Neural cell (in vitro differentiated cells): ENCODE data around the gene TRAM2. TPM values are rescaled to one million over a fixed set of nuclear protein-coding genes. Genes with fewer than 3 reads are reported as not detected.

ENCODE experiments used
- H2AFZ ChIP-seq: fragments of 200-600, 300-800 bp; sonication (generic), shearing (Covaris generic); 2 replicates; pipeline ENCODE4 v1.6.0; 2014; ENCODE audit warnings: low read depth, mild to moderate bottlenecking, antibody characterized with exemption, low read length, moderate library complexity
- H3F3A ChIP-seq: fragments of 200-600 bp; shearing (Covaris generic); 2 replicates; pipeline ENCODE4 v1.6.1; 2016; ENCODE audit warnings: mild to moderate bottlenecking, moderate library complexity, mixed read lengths, antibody characterized with exemption, low read length; ENCODE audit not compliant: insufficient read depth, poor library complexity, severe bottlenecking
- H3K27ac ChIP-seq: fragments of 200-600, 300-800 bp; sonication (generic), shearing (Covaris generic); 2 replicates; pipeline ENCODE4 v1.5.1; 2014; ENCODE audit warnings: mild to moderate bottlenecking, low read length, moderate library complexity
- H3K27me3 ChIP-seq: fragments of 300-800, 200-600 bp; sonication (generic), shearing (Covaris generic); 2 replicates; pipeline ENCODE4 v1.6.0; 2014; ENCODE audit warnings: mild to moderate bottlenecking, low read depth, low read length, moderate library complexity; ENCODE audit not compliant: insufficient read depth
- H3K36me3 ChIP-seq: fragments of 300-800, 200-600 bp; sonication (generic), shearing (Covaris generic); 2 replicates; pipeline ENCODE4 v1.5.1; 2014; ENCODE audit warnings: mild to moderate bottlenecking, antibody characterized with exemption, low read length, moderate library complexity; ENCODE audit not compliant: insufficient read depth
- H3K4me2 ChIP-seq: fragments of 300-800, 200-600 bp; sonication (generic), shearing (Covaris generic); 2 replicates; pipeline ENCODE4 v1.6.0; 2014; ENCODE audit warnings: mild to moderate bottlenecking, low read length
- H3K4me3 ChIP-seq: fragments of 300-800, 200-600 bp; sonication (generic), shearing (Covaris generic); 2 replicates; pipeline ENCODE4 v1.5.1; 2014; ENCODE audit warnings: mild to moderate bottlenecking, low read length, moderate library complexity
- H3K79me2 ChIP-seq: fragments of 200-600 bp; shearing (Covaris generic); replicated peaks from 2 replicates; pipeline ENCODE4 v1.6.0; 2014; ENCODE audit warnings: mild to moderate bottlenecking, low read length, moderate library complexity; ENCODE audit not compliant: insufficient read depth
- H3K9ac ChIP-seq: fragments of 300-800, 200-600 bp; sonication (generic), shearing (Covaris generic); 2 replicates; pipeline ENCODE4 v1.6.1; 2016; ENCODE audit warnings: mild to moderate bottlenecking, low read length, mixed read lengths
- H3K9me2 ChIP-seq: fragments of 200-600 bp; shearing (Covaris generic); 2 replicates; pipeline ENCODE4 v1.6.1; 2016; ENCODE audit warnings: mild to moderate bottlenecking, low read length, mixed read lengths; ENCODE audit not compliant: insufficient read depth
- H3K9me3 ChIP-seq: fragments of 200-600, 300-800 bp; sonication (generic), shearing (Covaris generic); 2 replicates; pipeline ENCODE4 v1.6.1; 2016; ENCODE audit warnings: mild to moderate bottlenecking, mixed run types, low read length, moderate library complexity, mixed read lengths
- H4K20me1 ChIP-seq: fragments of 200-600 bp; shearing (Covaris generic); 2 replicates; pipeline ENCODE4 v1.6.1; 2016; ENCODE audit warnings: mild to moderate bottlenecking, mixed run types; ENCODE audit not compliant: insufficient read depth
- CTCF ChIP-seq: fragments of 450-650 bp; IDR thresholded peaks from 2 replicates; pipeline ENCODE4 v1.5.1; 2014; ENCODE audit warnings: antibody characterized with exemption, mild to moderate bottlenecking, moderate library complexity; ENCODE audit not compliant: poor library complexity, severe bottlenecking
- EP300 ChIP-seq: fragments of 450-650 bp; conservative IDR thresholded peaks from 2 replicates; pipeline ENCODE4 v1.6.1; 2014; ENCODE audit warnings: antibody characterized with exemption, mild to moderate bottlenecking, moderate library complexity; ENCODE audit not compliant: poor library complexity, severe bottlenecking
- EZH2 ChIP-seq: fragments of 200-600, 300-800 bp; shearing (Covaris generic), sonication (generic); IDR thresholded peaks from 2 replicates; pipeline ENCODE4 v1.6.1; 2014; ENCODE audit warnings: antibody characterized with exemption, low read length, borderline replicate concordance, mild to moderate bottlenecking; ENCODE audit not compliant: insufficient read depth, poor library complexity, severe bottlenecking
- MXI1 ChIP-seq: fragments of 450-650 bp; conservative IDR thresholded peaks from 2 replicates; pipeline ENCODE4 v1.6.1; 2014; ENCODE audit warnings: antibody characterized with exemption, mild to moderate bottlenecking; ENCODE audit not compliant: poor library complexity, severe bottlenecking
- POLR2AphosphoS5 ChIP-seq: IDR thresholded peaks from 2 replicates; pipeline ENCODE4 v1.6.1; 2012
- RAD21 ChIP-seq: fragments of 450-650 bp; conservative IDR thresholded peaks from 2 replicates; pipeline ENCODE4 v1.6.1; 2014; ENCODE audit warnings: antibody characterized with exemption, mild to moderate bottlenecking, moderate library complexity
- REST ChIP-seq: IDR thresholded peaks from 2 replicates; pipeline ENCODE4 v1.6.1; 2012; ENCODE audit warnings: borderline replicate concordance
- SMC3 ChIP-seq: fragments of 450-650 bp; conservative IDR thresholded peaks from 2 replicates; pipeline ENCODE4 v1.6.1; 2014; ENCODE audit warnings: antibody characterized with exemption, mild to moderate bottlenecking, moderate library complexity; ENCODE audit not compliant: poor library complexity
- TAF1 ChIP-seq: IDR thresholded peaks from 2 replicates; pipeline ENCODE4 v1.6.1; 2012; ENCODE audit warnings: low read depth
- polyA plus RNA-seq: library from polyadenylated mRNA; depleted of rRNA; stranded (reverse); fragments of >200 nt; gene quantifications from 2 replicates; pipeline ENCODE4 v1.2.3, GENCODE V29; 2014

The TRAM2 gene
- polyA plus RNA-seq, 1 donor from 2014 or later = 0.41 TPM

GRCh38 chr6:52575502-52575892 lies 1.4 kb downstream of the TRAM2 start:
- TF ChIP-seq EP300 (no peak), SMC3 (no peak), REST (no peak)
- no peaks in the 10 kb centered on the region for H3K9me2 ChIP-seq
- no peaks in the 10 kb centered on the region for H3F3A ChIP-seq
- H3K79me2 ChIP-seq = no peaks in the 10 kb centered on the region
- no peaks in the 10 kb centered on the region for H3K27me3 ChIP-seq
- H3K9ac ChIP-seq = no peak overlapping the region
- H3K36me3 ChIP-seq = no peaks in the 10 kb centered on the region
- H3K4me3 ChIP-seq = no peak overlapping the region
- no peak overlapping the region for H3K4me2 ChIP-seq
- no peaks in the 10 kb centered on the region for H4K20me1 ChIP-seq
- H2AFZ ChIP-seq = no peak overlapping the region
- no peaks in the 10 kb centered on the region for H3K9me3 ChIP-seq
- no peak overlapping the region for H3K27ac ChIP-seq

GRCh38 chr6:52574709-52575501 lies 2.0 kb downstream of the TRAM2 start:
- Histone ChIP-seq H3K79me2 (no peaks in the 10 kb centered on the region), H3F3A (no peaks in the 10 kb centered on the region), H3K4me3 (no peak overlapping the region), H3K27ac (no peak overlapping the region), H2AFZ (no peak overlapping the region), H3K36me3 (no peaks in the 10 kb centered on the region), H4K20me1 (no peaks in the 10 kb centered on the region), H3K4me2 (no peak overlapping the region), H3K27me3 (no peaks in the 10 kb centered on the region), H3K9ac (no peak overlapping the region), H3K9me3 (no peaks in the 10 kb centered on the region), H3K9me2 (no peaks in the 10 kb centered on the region)
- TF ChIP-seq POLR2AphosphoS5 (no peak), TAF1 (no peak), REST (no peak), CTCF (no peak), SMC3 (no peak), MXI1 (no peak), EP300 (no peak), EZH2 (no peak), RAD21 (no peak)
